GM21528 (cell line): Measurements from ENCODE around the gene ARAP1.

Source experiments
- ATAC-seq: cut with Tn5 transposase; IDR thresholded peaks from one replicate; pipeline ENCODE4 v1.9.1; 2021; ENCODE audit warnings: mild to moderate bottlenecking, moderate library complexity; ENCODE audit not compliant: unreplicated experiment, low FRiP score

ARAP1 gene

DNA sequence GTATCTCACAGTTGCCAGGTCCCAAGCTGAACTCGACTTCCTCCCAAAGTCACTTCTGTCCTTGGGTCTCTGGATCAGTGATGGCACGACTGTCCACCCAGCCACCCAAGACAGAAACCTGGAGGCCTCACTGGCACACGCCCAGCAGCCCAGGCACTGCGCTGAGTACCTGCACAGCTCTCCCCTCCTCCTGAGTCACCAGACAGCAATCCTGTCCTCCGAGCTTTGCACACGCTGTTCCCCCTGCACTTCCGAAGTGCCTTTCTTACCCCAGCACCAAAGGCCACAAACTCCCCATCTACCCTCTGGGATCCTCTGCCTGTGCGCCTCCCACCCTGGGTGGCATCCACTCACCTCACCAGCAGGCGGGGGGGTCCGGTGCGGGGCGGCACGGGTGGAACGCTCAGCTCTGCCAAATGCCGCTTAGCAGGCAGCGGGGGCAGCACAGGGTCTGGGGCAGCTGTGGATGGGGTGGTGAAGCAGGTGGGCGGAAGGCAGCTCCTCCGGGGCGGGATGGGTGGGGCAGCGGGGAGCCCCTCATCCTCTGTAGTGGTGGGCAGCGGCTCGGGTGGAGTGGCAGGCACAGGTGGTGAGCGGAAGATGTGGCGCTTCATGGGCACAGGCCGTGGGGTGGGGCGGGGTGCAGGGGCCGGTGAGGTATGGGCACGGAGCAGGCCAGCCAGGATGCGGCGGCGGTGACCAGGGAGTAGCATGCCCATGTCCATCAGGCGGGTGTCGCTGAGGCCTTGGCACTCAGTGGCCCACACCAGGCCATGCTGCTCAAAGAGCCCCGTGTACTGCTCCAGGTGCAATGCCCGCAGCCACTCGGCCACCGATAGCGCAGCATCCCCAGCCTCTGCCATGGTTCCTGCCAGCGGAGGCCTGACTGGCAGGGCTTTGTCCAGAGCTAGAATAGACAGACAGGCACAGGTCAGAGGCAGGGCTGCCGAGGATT lies 25.7 kb downstream of the ARAP1 start:
- no peak for ATAC-seq

DNA sequence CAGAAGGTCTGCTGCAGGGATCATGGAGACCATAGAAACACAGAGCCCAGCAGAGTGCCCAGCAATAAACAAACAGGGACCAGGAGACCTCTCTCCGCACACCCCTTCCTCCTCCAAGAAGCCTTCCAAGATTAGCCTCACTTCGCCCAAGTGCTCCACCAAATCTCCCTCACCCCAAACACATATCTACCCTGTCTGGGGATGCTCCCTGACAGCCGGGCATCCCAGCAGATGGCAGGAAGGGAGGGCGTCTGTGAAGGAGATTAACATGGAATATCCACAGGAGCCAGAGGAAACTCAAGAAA lies 26.5 kb downstream of the ARAP1 start:
- ATAC-seq = no peak

DNA sequence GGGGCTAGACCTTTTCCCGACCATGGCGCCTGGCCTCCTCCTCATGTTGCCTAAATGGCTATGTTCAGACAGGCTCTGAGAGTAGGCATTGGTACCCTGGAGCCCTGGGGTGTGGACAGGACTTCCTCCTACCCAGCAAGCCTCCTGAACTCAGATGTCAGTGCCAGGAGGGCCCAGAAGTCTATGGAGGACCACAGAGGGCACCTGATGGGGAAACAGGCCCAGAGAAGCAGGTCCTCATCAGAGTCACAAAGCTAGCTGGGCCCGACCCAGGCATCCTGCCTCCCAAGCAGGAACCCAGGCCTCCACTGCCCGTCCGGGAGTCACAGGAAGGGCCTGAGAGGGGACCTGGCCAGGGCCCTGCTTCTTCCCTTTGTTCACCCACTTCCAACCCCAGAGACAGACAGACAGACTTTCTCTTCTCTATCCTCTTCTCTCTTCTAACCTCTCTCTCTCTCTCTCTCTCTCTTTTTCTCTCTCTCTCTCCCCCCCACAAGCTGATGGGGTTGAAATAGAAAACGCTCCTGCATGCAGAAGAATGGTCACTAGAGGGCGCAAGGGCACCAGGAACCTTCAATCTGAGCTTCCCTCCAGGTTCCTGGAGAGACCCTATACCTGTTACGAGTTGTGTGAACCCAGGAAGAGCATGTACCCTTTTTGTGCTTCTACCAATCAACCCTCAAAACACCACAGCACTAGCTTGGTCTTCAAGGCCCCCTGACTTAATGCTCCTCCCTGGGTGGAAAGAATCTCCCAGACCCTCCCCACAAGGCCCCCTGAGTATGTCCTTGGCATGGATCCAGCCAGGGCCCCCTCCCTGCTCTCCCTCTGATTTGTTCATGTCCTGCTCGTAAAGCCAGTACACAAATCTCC lies 27.1 kb downstream of the ARAP1 start:
- ATAC-seq = no peak

DNA sequence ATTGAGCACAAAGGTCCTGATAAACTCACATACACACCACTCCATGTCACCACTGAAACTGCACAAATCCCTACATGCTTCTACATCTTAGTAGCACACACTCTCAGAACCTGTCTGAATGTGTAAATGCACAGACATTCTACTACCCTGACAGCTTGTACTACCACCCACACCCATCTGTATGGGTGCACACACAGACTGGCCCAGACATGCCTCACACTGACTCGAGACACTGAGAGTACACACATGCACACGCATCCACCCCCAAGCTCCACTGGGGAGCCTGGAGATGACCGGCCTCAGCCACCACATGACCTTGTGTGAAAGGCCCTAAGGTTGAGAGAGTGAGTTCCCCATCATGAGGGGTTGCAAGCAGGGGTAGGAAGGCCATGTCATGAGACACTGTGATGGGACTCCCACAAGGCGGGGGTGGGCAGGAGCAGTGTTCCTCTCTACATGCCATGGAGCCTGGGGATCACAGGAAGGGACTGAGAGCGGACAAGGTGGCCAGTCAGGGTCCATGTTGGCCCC lies 28.1 kb downstream of the ARAP1 start:
- ATAC-seq = no peak

DNA sequence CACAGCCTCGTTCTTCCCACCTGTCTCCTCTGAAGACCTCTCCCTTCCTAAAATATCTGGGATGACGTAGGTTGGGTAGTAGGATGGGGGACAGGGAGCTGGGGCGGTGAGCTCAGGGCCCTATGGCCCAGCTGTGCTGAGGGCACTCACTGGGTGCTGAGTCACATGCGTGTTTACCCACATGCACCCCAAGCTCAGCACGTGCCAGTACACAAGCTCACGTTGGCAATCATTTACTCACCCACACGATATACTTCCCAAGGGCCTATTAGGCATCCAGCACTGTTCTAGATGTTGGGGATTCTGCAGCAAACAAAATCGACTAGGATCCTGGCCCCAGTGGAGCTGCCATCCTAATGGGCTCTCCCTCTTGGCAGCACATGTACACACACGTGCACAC lies 28.7 kb downstream of the ARAP1 start:
- ATAC-seq = no peak

DNA sequence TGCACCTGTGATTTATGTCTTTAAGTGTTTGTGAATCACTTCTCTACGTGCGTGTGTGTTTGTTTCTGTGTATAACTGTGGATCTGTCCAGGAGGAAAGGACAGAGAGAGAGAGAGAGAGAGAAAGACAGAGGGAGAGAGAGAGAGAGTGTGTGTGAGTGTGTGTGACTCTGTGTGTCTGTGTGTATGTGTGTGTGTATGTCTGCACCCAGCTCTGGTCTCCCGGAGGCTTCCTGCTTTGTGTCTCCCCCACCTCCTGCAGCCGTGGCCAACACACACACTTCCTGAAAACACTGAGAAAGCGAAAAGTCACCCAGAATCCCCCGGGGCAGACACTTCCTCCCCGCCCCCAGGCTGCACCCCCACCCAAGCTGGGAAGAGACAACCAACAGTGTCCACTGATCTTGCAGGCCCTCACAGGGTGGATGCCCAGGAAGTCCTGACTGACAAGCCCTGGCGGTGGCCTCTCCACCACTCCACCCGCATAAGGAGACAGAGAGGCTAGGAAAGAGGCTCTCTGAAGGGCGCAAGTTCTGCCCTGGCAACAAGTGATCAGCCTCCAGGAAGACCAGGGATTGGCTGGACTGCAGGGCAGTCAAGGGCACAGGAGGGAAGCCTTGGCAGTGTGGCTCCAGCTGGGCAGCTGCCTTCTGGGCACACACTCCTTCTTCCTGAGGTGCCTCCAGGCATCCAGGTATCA lies 30.0 kb downstream of the ARAP1 start:
- peak; percentile 63 for ATAC-seq

DNA sequence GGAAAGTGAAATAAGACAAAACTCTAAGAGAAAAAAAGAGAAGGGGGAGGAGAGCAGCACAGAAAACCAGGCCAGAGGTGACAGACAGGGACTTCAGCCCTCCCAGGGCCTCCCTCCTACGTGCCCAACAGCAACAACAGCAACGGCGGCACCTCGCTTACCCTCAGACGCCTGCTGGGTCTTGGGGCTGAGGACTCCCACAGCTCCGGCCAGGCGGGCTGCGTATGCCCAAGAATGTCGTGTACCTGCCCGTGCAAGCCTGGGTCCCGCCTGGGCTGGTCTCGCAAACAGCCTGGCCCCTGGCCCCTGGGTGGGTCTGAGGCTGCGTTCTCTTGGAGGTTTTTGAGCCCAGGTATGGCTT lies 30.5 kb downstream of the ARAP1 start:
- ATAC-seq = no peak

DNA sequence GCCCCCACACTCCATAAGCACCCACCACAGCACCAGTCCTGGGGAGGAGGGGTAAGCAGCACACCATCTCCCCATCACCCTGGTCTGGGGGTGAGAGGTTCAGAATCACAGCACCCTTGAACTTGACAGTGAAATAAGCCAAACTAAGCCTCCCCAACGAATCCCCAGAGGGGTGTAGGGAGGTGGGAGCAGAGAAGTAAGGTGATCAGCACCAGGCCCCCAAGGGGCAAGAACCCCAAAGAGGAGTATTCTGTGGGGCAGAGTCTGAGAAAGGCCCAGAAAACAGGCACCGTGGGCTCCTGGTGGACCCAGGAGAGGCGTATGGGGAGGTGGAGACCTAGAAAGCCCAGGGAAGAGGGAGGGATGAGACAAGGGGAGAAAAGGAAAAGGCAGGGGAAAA lies 30.9 kb downstream of the ARAP1 start:
- ATAC-seq = no peak

DNA sequence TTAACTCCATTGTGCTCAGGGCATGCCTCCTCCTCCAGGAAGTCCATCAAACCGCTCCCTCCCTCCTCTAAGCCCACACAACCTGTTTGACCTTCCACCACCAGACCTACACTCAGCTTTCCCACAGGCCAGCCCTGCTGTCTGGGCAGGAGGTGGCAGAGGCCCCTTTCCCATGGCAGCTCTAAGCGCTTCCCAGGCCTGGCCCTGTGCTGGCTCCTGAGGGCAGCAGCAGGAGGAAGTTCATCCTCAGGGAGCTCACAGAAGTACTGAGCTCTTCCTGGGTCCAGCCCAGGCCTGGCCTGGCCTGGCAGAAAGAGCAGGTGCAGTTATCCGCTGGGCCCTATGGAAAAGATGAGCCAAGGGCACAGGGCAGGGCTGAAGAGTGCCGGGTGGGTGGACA lies 31.4 kb downstream of the ARAP1 start:
- no peak for ATAC-seq

DNA sequence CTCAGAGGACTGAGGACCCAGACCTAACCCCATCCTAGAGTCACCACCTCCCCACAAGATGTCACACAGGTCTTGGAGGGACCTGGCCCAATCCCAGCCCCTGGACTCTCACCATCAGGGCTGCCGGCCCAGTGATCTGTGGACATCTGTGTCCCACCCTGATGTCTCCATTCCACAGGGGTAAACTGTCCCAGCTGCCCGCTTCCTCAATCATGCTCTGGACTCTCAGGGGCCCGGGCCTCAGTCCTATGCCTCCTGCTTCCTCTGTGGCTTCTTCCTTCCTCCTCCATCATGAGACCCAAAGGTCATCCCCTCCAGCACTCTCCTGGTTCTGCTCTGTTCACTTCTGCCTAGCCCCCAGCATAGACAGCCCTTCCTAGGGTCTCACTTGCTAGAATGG lies 32.2 kb downstream of the ARAP1 start:
- no peak for ATAC-seq

DNA sequence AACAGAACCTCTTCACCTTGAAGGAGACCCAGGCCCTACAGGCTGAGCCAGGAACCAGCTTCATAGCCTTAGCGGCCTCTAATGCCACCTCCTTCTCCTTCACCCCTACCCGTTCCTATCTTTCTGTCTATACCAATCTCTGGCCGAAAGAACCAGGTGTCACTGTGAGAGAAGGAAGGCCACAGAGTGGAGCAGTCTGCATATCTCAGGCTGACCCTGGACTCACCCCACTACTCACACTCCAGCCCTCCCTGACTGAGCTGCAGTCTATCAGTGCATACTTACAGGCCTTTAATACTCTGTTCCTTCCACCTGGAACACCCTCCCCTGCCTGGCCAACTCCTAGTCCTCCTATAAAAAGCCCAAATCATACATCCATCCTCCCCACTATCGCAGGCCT lies 32.7 kb downstream of the ARAP1 start:
- no peak for ATAC-seq

DNA sequence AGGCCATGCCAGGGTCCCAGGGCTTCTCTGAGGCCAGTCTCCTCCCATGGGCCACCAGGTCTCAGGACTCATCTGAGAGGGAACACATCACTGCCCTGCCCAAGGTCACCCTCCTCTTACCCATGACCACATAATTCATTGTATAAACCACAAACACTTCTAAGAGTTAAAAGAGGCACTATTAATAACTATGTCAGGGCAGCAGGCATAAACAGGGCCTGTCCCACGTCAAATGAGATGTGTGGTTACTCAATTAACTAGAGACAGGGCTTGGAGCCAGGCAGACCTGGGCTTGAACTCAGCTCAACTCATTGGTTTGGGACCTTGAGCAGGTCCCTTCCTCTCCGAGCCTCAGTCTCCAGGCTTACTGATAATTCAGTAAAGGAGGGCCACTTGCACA lies 33.1 kb downstream of the ARAP1 start:
- no peak for ATAC-seq

DNA sequence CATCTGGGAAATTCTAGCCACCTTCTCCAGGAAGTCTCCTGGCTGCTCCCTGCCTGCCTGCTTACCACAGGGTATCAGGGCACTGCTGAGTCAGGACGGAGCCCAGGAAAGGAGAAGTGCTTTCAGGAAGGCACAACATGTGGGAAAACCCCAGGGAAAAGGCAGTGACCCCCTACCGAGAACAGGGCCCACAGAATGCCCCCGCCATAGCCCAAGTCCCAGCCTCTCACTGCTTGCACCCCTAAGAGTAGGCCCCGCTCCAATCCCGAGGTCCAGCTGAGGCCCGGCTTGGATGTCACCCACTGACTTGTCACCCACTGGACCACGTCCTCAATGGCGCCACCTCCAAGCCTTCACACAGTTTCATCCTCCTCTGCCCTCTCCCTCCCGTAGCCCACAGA lies 34.1 kb downstream of the ARAP1 start:
- no peak for ATAC-seq

DNA sequence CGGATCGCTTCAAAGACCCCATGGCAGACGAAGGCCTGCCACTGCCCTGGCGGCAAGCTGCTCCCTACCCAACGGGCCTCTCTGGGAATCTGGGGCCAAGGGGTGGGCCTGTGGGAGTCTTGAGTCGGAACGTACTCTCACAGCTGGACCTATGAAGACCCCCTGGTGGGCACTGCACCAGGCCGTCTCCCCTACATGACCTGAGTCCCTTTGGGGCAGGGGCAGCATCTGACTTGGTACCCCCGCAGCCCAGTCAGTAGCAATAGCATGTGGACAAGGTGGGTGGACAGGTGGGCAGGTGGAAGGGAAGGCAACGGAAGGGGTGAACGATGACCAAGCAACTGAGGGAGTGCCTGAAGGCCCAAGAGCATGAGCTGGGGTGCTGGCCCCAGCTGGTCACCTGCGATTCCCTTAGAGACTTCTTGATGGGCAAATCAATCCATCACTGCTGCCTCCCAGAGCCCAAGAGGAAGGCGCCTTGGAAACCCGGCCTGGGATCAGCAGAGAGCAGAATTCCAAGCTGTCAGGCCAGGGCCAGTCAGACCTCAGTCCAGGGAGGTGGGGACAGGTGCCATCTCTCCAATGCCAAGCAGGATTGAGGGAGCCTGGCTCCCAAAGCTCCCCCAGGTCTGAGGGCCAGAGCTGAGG lies 35.3 kb downstream of the ARAP1 start:
- no peak for ATAC-seq

DNA sequence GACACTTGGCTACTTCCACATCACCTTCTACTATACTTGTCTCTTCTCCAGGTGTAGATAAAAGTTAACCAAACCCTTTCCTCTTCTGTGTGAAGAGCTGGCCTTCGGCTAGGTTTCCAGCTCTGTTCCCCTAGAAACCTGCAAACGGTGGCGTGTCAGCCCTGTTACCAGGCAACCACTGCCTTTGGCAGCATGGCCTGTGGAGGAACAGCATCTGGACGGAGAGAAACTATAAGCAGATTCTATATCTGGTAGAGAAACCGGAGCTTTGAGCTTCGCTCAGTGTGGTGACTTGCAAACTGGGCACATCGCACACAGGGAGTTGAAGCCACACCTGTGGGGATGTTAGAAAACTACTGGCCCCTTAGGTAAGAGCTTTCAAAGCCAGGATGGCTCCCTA lies 35.9 kb downstream of the ARAP1 start:
- ATAC-seq = no peak

DNA sequence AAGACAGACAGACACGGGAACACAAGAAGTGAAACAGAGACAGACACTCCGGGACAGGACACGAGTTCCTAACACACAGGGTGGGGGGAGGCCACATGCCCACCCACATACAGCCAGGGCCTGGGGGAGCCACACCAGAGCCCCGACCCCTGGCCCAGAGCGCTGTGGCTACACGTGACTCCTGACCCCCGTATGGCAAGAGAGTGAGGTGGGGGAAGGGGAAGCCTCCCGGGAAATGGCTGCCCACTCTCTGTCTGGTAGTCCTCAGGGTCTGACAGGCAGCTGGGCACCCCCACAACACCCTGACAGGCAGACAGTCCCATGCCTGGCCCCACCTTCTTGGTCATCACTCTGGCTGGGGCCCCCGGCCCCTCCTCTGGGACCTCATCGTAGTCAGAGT lies 39.4 kb downstream of the ARAP1 start:
- ATAC-seq = no peak

DNA sequence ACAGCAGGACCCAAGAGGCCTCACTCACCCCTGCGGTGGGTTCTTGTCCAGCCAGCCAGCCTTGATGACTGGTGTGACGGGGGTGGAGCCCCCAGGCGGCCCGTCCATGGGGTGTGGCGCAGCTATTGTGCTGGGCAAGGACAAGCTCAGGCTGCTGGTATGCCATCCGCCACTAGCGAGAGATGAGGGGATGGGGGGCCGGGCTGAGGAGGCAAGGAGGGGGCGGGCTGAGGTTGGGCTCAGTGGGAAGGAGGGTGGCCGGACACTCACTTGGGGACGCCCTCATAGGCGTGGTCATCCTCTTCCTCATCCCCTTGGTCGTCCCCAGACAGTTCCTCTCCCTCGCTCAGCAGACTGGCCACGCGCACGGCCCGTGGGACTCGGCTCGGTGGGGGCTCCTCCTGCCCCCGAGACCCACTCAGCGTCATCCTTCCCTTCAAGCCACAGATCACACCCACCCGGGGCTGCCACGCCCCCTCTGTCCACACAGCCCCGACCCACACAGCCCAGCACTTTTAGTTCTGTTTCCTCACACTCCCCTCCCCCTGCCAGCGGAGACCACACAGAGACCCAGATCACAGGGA lies 39.9 kb downstream of the ARAP1 start:
- ATAC-seq = no peak

DNA sequence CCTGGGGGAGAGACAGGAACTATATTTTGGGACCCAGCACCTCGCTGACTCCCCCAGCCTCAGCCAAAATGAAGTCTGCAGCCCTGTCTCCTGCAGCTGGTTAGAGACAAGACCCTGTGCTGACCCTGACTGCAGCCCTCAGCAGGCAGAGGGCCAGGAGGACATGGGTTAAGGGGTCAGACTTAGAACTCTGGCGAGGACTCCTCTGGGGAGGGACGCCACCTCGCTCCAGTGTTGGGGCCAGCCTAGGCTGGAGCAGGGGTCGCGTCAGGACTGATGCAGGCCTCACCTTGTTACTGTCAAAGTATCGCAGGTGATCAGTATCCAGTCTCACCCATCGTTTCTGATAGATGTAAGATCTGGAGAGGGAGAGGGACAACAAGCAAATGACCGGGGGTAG lies 41.1 kb downstream of the ARAP1 start:
- no peak for ATAC-seq

DNA sequence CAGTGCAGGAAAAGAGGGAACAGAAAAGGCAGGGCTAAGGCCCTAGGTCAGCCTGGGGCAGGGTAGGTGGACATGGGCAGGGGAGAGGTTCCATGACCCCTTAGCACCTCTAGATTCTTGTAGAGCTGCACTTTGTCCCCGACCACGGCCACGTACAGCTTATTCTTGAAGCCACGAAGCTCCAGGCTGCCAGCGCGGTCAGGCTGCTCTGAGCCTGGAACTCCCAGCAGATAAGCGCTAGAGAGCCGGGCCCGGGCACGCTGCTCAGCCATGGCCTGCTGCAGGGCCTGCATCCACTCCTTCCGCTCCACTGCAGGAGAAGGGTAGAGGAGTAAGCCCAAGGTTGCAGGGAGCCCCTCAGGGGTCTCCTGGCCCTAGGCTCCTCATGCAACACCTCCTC lies 41.9 kb downstream of the ARAP1 start:
- no peak for ATAC-seq
